ENCODE measurements around the gene RFNG.
A peak's percentile ranks its signal among the peaks of the same experiment; 100 is the strongest.

Gene RFNG

GRCh38 chr17:82072827-82073226, 21.2 kb upstream of the RFNG start:
- TF ChIP-seq FOXP2 (optimal IDR thresholded peaks at IDR 0.05; ENCODE audit: control extremely low read depth, extremely low read length, insufficient read depth): no peak
- no peak for TF ChIP-seq EZH2 (IDR thresholded peaks at IDR 0.05)
- no peak for TF ChIP-seq POLR2AphosphoS5 (IDR thresholded peaks at IDR 0.05; ENCODE audit: borderline replicate concordance, low read depth, low read length)
- no peaks in the 10 kb centered on the region for H3K9me3 ChIP-seq (ENCODE audit: low read depth, low read length)
- H3K9ac ChIP-seq (ENCODE audit: insufficient read length): no peak overlapping the region
- no peak overlapping the region for H3K4me3 ChIP-seq
- no peaks in the 10 kb centered on the region; the same call in 1 of the 2 replicates for H3K36me3 ChIP-seq (ENCODE audit: insufficient read depth, low read length)
- no peak overlapping the region for H3K27ac ChIP-seq
- DNase-seq (ENCODE audit: low read depth, low spot score): no peak

DNA sequence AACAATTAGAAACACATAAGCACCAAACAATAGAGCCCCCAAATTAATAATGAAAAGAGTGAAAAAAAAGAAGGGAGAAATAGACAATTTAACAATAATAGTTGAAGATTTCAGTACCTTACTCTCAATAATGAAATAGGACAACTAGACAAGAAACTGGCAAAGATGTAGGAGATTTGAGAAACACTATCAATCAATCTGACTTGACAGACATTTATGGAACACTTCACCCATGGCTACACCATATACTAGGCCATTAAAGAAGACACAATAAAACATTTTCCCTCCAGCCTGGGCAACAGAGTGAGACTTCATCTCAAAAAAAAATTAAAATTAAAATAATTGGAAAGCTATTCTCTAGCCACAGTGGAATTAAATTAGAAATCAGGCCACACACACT, 19.0 kb upstream of the RFNG start:
- TF ChIP-seq POLR2AphosphoS5 (IDR thresholded peaks at IDR 0.05; ENCODE audit: borderline replicate concordance, low read depth, low read length) (no peak), FOXP2 (optimal IDR thresholded peaks at IDR 0.05; ENCODE audit: control extremely low read depth, extremely low read length, insufficient read depth) (no peak), EZH2 (IDR thresholded peaks at IDR 0.05) (no peak)
- H3K27ac ChIP-seq: no peak overlapping the region
- no peaks in the 10 kb centered on the region for H3K36me3 ChIP-seq (ENCODE audit: insufficient read depth, low read length)
- no peaks in the 10 kb centered on the region for H3K9me3 ChIP-seq (ENCODE audit: low read depth, low read length)
- H3K9ac ChIP-seq (ENCODE audit: insufficient read length): no peak overlapping the region
- DNase-seq (ENCODE audit: low read depth, low spot score): no peak
- H3K4me3 ChIP-seq: no peak overlapping the region

DNA sequence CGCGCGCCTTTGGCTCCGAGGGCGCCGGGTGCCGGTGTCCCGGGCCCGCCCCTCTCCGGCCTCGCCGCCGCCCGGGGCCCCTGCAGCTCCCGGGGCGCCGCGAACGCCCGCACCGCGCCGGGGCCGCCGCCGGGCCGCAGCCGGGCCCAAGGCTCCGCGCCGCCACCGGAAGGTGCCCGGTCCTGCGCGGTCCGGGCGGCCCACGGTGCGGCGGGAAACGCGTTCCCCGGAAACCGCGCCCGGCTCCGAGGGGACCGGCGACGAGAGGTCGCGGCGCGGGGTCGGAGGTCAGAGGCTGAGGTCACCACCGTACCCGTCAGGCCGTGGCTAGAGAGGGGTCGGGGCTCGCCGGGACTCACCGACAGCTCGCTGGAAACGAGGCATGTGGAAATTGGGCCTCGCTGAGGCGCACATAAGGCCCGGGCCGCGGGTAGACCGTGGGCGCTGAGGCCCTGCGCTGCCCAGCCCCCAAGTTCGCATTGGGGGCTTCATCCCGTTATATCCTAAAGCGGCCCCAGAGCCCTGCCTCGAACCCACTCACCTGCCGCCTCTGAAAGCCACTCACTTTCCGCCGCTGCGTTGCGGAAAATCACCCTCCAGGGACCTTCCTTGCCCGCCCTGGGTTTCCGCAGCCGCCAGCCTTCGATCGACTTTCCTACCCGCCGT, 14.2 kb upstream of the RFNG start, which contains the start of gene DUS1L:
DUS1L (minus strand) TSS at position 167 of the 666 bp plus-strand sequence. CDS start 745 bp downstream, outside the sequence.
- H3K27ac ChIP-seq: peak within 1 kb of the TSS; percentile 86
- peak within 1 kb of the TSS; percentile 96 for H3K9ac ChIP-seq (ENCODE audit: insufficient read length)
- peaks cover 12% of the 10 kb centered on the region; the same call in 1 of the 2 replicates for H3K36me3 ChIP-seq (ENCODE audit: insufficient read depth, low read length)
- DNase-seq (ENCODE audit: low read depth, low spot score): no peak
- TF ChIP-seq FOXP2 (optimal IDR thresholded peaks at IDR 0.05; ENCODE audit: control extremely low read depth, extremely low read length, insufficient read depth): no peak
- no peak for TF ChIP-seq EZH2 (IDR thresholded peaks at IDR 0.05)
- TF ChIP-seq POLR2AphosphoS5 (IDR thresholded peaks at IDR 0.05; ENCODE audit: borderline replicate concordance, low read depth, low read length): 0 out of 2 replicates have a peak, but pooled peaks have one; percentile 13
- no peaks in the 10 kb centered on the region for H3K9me3 ChIP-seq (ENCODE audit: low read depth, low read length)
- H3K4me3 ChIP-seq: peak within 1 kb of the TSS; percentile 90

DNA sequence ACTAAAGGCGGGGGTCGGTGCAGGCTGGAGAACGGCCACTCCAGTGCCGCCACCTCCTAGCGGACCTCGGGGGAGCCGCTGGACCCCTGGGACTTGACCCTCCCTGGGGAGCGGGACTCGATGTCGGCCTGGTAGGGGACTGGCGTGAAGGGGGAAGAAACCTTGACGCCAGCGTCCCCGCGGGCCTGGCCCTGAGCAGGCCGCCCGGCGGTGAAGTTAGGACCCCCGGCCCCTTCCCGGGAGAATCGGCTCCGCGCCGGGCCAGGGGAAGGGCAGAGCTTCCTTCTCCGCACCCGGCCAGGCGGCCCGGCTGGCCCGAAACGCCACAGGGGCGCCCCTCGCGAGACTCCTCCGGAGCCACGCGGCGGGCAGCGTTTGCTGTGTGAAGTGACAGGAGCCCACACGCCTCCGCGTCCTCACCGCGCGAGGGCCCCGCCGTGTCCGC, 13.6 kb upstream of the RFNG start:
- H3K9me3 ChIP-seq (ENCODE audit: low read depth, low read length): no peaks in the 10 kb centered on the region
- H3K4me3 ChIP-seq: peak overlapping the region; percentile 90
- TF ChIP-seq POLR2AphosphoS5 (IDR thresholded peaks at IDR 0.05; ENCODE audit: borderline replicate concordance, low read depth, low read length): no peak
- TF ChIP-seq FOXP2 (optimal IDR thresholded peaks at IDR 0.05; ENCODE audit: control extremely low read depth, extremely low read length, insufficient read depth): no peak
- no peak for TF ChIP-seq EZH2 (IDR thresholded peaks at IDR 0.05)
- H3K9ac ChIP-seq (ENCODE audit: insufficient read length): peak overlapping the region; percentile 96
- DNase-seq (ENCODE audit: low read depth, low spot score): no peak
- H3K27ac ChIP-seq: no peak overlapping the region
- peaks cover 18% of the 10 kb centered on the region; the same call in 1 of the 2 replicates for H3K36me3 ChIP-seq (ENCODE audit: insufficient read depth, low read length)

DNA sequence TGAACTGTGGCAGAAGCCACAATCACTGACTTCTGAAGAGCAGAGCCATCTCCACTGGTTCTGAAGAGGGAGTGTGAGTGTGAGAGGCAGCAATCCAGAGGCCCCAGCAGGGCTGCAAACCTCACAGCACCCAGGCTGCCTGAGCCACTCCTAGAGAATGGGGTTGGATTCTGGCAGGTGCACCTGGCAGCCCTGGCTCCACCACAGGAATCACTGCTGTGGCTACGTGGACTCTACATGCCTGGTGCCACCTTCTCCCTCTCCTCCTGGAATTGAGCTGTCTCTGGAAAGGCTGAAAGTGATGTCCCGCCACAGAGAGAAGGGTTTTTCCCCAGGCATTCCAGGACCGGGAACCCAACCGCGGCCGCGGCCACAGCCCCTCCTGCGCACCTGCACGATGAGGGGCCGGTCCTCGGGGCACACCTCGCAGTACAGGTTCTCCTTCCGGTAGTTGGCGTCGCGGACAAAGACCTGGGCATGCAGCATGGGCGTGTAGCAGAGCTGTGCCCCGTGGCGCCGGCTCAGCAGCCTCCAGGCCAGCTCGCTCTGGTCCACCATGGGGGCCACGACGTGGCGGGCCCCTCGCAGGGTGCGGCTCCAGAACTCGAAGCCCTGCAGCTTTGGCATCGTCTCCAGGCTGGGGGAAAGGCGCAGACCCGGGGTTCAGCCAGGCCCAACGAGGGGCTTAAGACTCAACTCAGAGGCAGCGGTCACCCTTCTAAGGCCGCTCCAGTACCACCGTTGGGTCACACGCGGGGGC, 13.0 kb upstream of the RFNG start:
- Histone ChIP-seq H3K9ac (ENCODE audit: insufficient read length) (peak overlapping the region; percentile 96), H3K36me3 (ENCODE audit: insufficient read depth, low read length) (peaks cover 24% of the 10 kb centered on the region; the same call in 1 of the 2 replicates), H3K4me3 (peak overlapping the region; percentile 90), H3K27ac (no peak overlapping the region), H3K9me3 (ENCODE audit: low read depth, low read length) (no peaks in the 10 kb centered on the region)
- TF ChIP-seq FOXP2 (optimal IDR thresholded peaks at IDR 0.05; ENCODE audit: control extremely low read depth, extremely low read length, insufficient read depth) (no peak), EZH2 (IDR thresholded peaks at IDR 0.05) (no peak), POLR2AphosphoS5 (IDR thresholded peaks at IDR 0.05; ENCODE audit: borderline replicate concordance, low read depth, low read length) (no peak)
- DNase-seq (ENCODE audit: low read depth, low spot score): no peak

DNA sequence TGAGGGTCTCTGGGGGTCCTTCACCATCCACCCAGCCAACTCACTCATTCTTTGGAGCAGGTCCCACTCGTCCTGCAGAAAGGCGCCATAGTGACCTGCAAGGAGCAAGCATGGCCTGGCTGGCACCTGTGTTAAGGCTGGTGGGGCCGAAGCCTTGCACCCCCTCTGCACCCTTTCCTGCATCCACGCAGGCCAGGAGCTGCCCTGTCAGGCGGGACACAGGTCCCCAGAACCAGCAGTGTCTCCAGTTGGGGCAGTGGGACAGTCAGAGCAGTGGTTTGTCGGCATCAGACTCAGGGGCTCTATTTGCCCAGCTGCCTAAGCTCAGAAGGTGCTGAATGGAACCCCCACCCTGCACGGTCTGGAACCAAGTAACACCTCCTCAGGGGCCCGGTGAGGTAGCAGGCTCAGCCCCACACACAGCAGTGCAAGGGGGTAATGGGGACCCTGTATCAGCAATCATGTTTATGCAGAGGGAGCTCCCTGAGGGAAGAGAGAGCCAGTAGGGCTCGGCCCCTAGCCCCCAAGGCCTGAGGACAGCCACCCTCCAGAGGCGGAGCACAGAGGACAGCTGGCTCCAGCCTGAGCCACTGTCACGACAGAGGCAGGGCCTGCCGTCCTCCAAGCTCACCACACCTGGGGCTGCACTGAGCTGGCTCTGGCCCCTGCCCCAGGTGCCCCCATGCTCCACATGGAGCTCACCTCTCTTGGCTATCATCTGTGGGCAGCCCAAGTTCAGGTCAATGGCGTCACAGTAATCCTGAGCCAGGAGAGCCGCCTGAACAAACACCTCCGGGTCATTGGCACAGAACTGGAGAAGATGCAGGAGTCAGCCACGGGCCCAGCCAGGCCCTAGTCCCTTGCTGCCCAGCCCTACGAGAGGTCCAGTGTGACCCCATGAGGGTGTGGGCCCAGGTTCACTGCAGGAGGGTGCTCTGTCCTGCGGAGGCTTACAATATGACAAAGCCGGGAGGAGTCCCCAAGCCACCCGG, 12.1 kb upstream of the RFNG start:
- DNase-seq (ENCODE audit: low read depth, low spot score): no peak
- H3K36me3 ChIP-seq (ENCODE audit: insufficient read depth, low read length): peaks cover 25% of the 10 kb centered on the region; the same call in 1 of the 2 replicates

GRCh38 chr17:82062984-82063368, 11.4 kb upstream of the RFNG start:
- Histone ChIP-seq H3K4me3 (no peak overlapping the region), H3K36me3 (ENCODE audit: insufficient read depth, low read length) (peaks cover 28% of the 10 kb centered on the region; the same call in 1 of the 2 replicates), H3K9me3 (ENCODE audit: low read depth, low read length) (no peaks in the 10 kb centered on the region), H3K9ac (ENCODE audit: insufficient read length) (no peak overlapping the region), H3K27ac (no peak overlapping the region)
- TF ChIP-seq FOXP2 (optimal IDR thresholded peaks at IDR 0.05; ENCODE audit: control extremely low read depth, extremely low read length, insufficient read depth) (no peak), POLR2AphosphoS5 (IDR thresholded peaks at IDR 0.05; ENCODE audit: borderline replicate concordance, low read depth, low read length) (no peak), EZH2 (IDR thresholded peaks at IDR 0.05) (no peak)
- no peak for DNase-seq (ENCODE audit: low read depth, low spot score)

More for the DNA sequence above, 12.1 kb upstream of the RFNG start:
- no peak overlapping the region for H3K27ac ChIP-seq
- no peaks in the 10 kb centered on the region for H3K9me3 ChIP-seq (ENCODE audit: low read depth, low read length)
- peak overlapping the region; percentile 90; the same call in 1 of the 2 replicates for H3K4me3 ChIP-seq
- no peak for TF ChIP-seq POLR2AphosphoS5 (IDR thresholded peaks at IDR 0.05; ENCODE audit: borderline replicate concordance, low read depth, low read length)
- TF ChIP-seq FOXP2 (optimal IDR thresholded peaks at IDR 0.05; ENCODE audit: control extremely low read depth, extremely low read length, insufficient read depth): no peak
- no peak for TF ChIP-seq EZH2 (IDR thresholded peaks at IDR 0.05)
- peak overlapping the region; percentile 96 for H3K9ac ChIP-seq (ENCODE audit: insufficient read length)

Data from SK-N-MC (cell line).